ENCODE data around the gene C16orf95.

- TF ChIP-seq, protein P1, sequence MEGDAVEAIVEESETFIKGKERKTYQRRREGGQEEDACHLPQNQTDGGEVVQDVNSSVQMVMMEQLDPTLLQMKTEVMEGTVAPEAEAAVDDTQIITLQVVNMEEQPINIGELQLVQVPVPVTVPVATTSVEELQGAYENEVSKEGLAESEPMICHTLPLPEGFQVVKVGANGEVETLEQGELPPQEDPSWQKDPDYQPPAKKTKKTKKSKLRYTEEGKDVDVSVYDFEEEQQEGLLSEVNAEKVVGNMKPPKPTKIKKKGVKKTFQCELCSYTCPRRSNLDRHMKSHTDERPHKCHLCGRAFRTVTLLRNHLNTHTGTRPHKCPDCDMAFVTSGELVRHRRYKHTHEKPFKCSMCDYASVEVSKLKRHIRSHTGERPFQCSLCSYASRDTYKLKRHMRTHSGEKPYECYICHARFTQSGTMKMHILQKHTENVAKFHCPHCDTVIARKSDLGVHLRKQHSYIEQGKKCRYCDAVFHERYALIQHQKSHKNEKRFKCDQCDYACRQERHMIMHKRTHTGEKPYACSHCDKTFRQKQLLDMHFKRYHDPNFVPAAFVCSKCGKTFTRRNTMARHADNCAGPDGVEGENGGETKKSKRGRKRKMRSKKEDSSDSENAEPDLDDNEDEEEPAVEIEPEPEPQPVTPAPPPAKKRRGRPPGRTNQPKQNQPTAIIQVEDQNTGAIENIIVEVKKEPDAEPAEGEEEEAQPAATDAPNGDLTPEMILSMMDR (IDR thresholded peaks at IDR 0.05), result no peak
- TF ChIP-seq POLR2AphosphoS5 (IDR thresholded peaks at IDR 0.05) (no peak), EP300 (IDR thresholded peaks at IDR 0.05) (no peak), POLR2A (IDR thresholded peaks at IDR 0.05) (no peak)
These were observed 21.3 kb downstream of the C16orf95 start for GRCh38 chr16:87295661-87296531.

Data from sigmoid colon (tissue), 4 donors.